COLO829 (cell line): ENCODE results near the gene BPIFB4.
"Not testable (repeated sequence)": the region's sequence is repeated elsewhere in the genome, so short reads cannot be mapped to it uniquely, and the experiment has no call there.

Source experiments
- DNase-seq: peaks from one replicate; pipeline ENCODE4 v3.0.0; 2012; ENCODE audit warnings: low spot score

The BPIFB4 gene

DNA sequence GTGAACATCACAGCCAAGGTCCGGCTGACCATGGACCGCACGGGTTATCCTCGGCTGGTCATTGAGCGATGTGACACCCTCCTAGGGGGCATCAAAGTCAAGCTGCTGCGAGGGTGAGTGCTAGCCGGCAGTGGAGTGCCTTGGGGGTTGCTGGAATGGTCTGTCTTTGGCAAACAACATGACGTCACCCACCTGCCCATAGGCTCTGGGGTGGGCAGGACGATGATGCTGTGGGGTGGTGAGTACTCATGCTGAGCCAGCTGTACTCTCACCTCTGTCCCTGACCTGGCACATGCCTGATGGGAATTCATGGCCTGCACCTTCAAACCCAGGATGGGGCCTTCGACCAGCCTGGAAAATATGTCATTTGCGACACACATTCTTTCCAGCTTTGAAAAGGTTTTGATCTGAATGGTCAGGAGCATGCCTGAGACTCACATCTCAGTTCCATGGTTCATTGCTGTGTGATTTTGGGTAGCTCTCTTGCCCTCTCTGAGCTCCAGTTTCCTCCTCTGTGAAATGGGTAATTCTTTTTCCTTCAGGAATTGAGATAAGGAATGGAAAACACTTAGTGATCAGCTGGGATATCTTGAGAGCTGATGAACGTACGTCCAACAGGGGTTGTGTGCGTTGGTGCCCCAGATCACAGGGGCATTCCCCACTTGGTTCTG, 6.7 kb downstream of the BPIFB4 start:
- DNase-seq = no peak

- no peak for DNase-seq
These were observed 11.7 kb downstream of the BPIFB4 start for GRCh38 chr20:33091147-33091546.

GRCh38 chr20:33091693-33092092, 12.2 kb downstream of the BPIFB4 start:
- DNase-seq = no peak

DNA sequence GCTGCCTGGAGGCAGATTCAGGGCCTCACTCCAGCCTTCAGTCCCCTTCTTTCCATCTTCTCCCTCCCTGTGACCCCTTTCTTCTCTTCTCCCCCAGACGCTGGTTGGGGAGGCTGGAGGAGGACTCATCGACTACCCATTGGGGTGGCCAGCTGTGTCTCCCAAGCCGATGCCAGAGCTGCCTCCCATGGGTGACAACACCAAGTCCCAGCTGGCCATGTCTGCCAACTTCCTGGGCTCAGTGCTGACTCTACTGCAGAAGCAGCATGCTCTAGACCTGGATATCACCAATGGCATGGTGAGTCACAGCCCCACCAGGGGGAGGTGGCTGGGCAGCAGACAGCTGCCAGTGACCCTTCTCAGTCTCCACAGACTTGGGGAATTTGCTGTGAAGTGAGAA, 12.9 kb downstream of the BPIFB4 start:
- no peak for DNase-seq

GRCh38 chr20:33093074-33093473, 13.6 kb downstream of the BPIFB4 start:
- DNase-seq = no peak

DNA sequence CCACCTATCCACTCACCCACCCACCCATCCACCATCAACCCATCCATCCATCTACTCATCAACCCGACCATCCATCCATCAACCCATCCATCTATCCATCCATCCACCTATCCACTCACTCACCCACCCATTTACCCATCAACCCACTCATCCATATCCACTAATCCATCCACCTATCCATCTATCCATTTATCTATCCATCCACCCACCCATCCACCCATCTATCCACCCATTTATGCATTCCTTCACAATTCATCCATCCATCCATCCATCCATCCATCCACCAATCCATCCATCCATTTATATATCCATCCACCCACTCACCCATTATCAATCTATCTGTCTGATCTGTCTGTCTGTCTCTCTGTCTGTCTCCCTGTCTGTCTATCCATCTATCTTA, 14.1 kb downstream of the BPIFB4 start:
- no peak for DNase-seq

DNA sequence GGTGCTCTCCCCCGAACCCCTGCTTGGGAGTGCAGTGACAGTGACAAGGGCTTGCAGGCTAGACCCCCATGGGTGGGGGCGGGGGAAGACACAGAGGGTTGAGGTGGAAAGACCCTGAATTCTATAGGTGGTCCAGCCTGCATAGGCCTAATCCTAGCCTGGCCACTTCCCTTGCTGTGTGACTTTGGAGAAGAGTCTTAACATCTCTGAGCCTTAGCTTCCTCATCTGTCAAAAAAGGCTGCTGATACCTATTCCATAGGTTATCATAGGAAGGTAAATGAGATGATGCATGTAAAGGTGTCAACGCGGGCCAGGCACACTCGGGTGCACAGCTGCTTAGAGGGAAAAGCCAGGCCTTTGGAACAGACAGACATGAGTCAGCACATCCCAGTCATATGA, 15.8 kb downstream of the BPIFB4 start:
- DNase-seq = no peak

GRCh38 chr20:33095902-33096584, 16.6 kb downstream of the BPIFB4 start:
- DNase-seq = peak; percentile 94

DNA sequence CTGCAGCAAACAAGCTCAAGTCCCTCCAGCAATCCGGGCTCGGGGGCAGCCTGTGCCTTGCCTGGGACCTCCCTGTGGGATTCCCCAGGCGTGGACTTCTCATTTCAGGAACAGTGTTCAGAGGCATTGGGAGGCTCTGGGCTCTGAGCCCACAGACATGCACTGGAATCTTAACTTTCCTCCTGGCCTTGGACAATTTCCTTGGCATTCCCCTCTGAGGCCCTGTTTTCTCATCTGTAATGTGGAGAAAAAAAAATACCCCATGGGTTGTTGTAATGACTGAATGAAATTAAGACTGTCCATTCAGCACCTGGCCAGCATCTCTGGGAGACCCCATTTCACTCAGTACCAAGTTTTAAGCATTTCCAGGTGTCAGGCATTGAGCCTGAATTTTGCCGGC, 17.6 kb downstream of the BPIFB4 start:
- no peak for DNase-seq

GRCh38 chr20:33099843-33100538, 20.5 kb downstream of the BPIFB4 start:
- no peak for DNase-seq

DNA sequence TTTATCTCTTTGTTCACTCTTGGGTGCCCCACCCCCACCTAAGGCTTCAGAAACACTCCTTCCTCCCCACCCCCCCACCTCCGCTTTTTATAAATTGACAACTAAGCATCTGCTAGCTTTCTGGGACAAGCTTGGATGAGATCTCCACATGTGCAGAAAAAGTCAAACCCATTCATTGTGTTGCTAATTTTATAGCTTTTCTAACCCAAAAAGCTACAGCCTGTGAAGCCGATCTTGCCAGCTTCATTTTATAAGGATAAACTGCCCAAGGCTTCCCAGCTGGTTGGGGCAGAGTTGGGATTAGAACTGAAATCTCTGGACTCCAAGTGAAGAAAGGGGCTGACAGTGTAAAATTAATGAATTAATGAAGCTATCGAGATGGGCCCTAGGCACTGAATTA, 24.1 kb downstream of the BPIFB4 start:
- no peak for DNase-seq

DNA sequence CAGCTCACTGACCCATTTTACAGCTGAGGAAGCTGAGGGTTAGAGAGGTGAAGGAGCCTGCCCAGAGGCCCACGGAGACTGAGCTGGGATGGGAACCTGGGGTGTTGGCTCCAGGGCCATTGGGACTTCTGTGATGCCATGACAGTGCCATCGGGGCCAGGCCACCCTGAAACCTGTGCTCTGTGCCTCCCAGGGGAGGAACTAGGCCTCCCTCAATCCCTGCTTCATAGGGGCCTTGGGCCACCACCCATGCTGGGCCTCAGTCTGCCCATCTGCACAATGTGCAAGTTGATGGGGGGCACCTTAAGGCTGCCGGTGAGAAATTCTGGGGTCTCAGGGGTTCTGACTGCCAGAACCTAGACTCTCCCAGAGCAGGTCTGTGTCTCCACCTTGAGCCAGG, 24.9 kb downstream of the BPIFB4 start:
- DNase-seq = no peak

DNA sequence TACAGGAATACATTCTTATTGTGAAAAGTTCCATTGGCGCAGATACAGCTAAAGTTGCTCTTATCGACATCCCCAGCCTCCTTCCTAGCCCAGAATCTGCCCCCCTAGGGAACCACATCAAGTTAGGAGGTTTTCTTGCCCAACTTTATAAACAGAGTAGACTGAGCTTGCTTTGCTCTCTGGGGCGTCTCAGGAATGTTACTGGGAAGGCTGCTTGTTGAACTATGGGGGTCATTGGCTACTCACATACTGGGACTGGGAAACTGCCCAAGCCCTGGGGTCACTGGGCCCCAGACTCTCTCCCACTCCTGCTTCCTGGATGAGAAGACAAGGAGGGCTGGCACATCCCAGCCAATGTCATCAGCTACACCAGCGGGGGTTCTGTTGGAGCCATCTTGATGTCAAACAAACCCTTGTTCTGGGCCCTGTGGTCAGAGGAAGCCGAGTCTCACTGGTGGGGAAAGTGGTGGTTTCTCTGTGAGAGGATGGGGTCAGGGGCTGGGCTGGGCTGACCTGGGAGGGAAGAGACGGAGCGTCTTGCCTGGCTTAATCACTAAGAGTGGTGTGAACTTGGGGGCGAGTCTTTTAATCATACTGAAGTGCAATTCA, 26.0 kb downstream of the BPIFB4 start:
- no peak for DNase-seq

DNA sequence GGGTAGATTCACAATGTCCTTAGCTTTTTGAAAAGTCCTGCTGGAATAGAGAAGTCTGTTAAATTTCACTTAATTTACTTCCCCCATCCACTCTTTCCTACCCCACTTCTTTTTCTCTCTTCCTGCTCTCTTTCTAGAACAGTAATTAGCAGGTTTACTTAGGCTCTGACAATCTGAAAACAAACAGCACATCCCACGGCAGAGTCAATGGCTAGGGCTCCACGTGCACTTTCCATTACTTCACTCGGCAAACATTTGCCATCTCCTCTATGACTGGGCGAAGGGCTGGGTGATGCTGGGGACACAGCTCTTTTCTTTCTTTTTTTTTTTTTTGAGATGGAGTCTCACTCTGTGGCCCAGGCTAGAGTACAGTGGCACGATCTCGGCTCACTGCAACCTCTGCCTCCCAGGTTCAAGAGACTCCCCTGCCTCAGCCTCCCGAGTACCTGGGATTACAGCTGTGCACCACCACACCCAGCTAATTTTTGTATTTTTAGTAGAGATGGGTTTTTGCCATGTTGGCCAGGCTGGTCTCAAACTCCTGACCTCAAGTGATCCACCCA, 26.7 kb downstream of the BPIFB4 start:
- not testable (repeated sequence) for DNase-seq

DNA sequence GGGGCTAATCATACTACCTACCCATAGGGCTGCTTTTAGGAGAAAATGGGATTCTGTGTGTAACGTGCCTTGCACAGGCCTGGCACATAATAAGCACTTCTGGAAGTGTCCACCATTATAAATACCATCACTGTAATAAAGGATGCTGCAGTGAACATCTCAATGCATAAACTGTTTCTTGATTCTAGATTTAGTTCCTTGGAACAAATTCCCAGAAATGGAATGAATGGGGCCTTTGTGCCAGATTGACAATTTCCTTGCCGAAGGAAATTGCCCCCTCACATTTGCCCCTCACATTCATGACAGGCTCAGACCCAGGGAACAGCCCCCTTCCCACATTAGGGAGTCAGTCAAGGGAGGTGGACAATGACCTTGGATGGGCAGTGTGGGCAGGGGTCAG, 29.2 kb downstream of the BPIFB4 start:
- DNase-seq = peak; percentile 72

DNA sequence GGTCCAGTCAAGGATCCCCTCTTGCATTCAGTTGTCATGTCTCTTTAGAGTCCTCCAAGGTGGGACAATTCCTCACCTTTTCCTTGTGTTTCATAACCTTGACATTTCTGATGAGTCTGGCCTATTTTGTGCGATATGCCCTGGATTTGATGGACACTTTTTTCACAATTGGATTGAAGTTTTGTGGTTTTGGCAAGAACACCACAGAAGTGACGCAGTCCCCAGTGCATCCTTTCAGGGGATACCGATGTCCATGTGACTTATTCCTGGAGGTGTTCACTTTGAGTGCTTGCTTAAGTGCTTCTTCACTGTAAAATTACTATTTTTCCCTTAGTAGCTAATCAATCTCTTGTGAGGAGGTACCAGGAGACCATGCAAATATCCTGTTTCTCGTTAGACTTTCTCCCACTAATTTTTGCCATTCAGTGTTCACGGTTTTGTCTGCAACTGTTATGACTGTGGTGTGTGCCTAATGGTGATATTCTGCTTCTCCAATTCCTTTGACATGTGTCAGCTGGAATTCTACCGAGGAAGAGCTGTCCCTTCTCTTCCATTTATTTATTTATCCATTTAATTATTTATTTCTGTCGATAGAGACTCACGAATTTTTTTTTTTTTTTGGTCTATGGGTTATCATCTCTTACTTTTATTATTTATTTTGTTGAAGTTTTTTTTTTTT, 30.8 kb downstream of the BPIFB4 start:
- DNase-seq = no peak

- DNase-seq = no peak
These were observed 31.9 kb downstream of the BPIFB4 start for GRCh38 chr20:33111306-33111705.

DNA sequence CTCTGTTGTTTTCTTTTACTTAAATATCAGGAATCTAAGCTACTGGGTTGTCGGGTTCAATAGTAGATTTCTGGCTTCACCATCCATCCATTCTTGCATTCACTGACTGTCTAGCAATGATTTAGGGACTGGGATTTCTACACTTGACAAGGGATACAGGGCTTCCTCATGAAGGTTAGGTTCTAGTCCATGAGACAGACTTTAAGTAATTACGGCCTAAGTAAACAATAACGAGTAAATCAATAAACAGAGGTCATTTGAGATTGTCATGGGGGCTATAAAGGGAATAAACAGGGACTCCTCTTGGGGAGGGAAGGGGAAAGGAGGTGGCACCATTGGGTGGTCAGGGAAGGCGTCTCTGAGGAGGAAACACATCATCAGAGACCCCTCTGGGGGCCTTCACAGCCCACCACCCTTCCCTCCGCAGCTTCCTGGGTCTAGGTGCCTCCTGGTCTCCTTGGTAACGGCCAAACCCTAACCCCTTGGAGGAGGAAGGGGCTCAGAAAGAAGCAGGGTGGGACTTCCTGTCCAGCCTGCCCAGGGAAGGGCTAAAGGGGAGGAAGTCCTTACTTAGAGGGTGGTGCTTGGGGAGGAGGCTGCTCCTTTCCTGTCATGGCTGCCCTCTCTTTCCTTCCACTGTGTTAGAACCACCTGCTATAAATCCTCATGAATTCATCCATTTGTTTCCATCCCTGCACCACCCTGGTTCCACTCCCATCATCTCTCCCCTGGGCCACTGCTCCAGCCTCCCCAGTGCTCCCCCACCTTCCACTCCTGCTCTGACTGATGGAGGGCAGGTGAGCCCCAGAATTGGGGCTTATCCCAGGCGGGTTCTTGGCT, 33.3 kb downstream of the BPIFB4 start:
- DNase-seq = no peak

- no peak for DNase-seq
These were observed 34.0 kb downstream of the BPIFB4 start for GRCh38 chr20:33113387-33113908.

DNA sequence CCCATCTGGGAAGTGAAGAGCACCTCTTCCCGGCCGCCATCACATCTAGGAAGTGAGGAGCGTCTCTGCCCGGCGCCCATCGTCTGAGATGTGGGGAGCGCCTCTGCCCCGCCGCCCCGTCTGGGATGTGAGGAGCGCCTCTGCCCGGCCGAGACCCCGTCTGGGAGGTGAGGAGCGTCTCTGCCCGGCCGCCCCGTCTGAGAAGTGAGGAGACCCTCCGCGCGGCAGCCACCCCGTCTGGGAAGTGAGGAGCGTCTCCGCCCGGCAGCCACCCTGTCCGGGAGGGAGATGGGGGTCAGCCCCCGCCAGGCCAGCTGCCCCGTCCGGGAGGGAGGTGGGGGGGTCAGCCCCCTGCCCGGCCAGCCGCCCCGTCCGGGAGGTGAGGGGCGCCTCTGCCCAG, 36.1 kb downstream of the BPIFB4 start:
- DNase-seq = not testable (repeated sequence)
